Islet of Langerhans (tissue), 1 donor: ENCODE data around the gene LUM.

Experiments
- FAIRE-seq: peaks from one replicate; lab custom pipeline; 2011; peaks lifted over from hg19 to GRCh38; lab: Jason Lieb, UNC

The LUM gene

GRCh38 chr12:91074154-91074709 lies 37.1 kb downstream of the LUM start:
- FAIRE-seq, result no peak

GRCh38 chr12:91073426-91073825 lies 37.9 kb downstream of the LUM start:
- no peak for FAIRE-seq

- FAIRE-seq, result no peak
These were observed 38.4 kb downstream of the LUM start for GRCh38 chr12:91072931-91073330.

- FAIRE-seq, result no peak
These were observed 40.4 kb downstream of the LUM start for GRCh38 chr12:91070936-91071335.

- no peak for FAIRE-seq
These were observed 45.9 kb downstream of the LUM start for GRCh38 chr12:91065396-91065795.

GRCh38 chr12:91064640-91065039 lies 46.7 kb downstream of the LUM start:
- no peak for FAIRE-seq

- no peak for FAIRE-seq
These were observed 50.2 kb downstream of the LUM start for GRCh38 chr12:91061091-91061490.

- FAIRE-seq, result no peak
These were observed 52.1 kb downstream of the LUM start for GRCh38 chr12:91059211-91059610.

- FAIRE-seq, result no peak
These were observed 52.5 kb downstream of the LUM start for GRCh38 chr12:91058786-91059185.

- no peak for FAIRE-seq
These were observed 53.7 kb downstream of the LUM start, which contains the start of gene KERA for GRCh38 chr12:91057368-91058165. Gene KERA, minus strand, starts transcription at chr12:91058024. Its CDS starts 1,743 bp downstream, at chr12:91056281.

GRCh38 chr12:91056488-91056887 lies 54.8 kb downstream of the LUM start:
- FAIRE-seq, result no peak

GRCh38 chr12:91055976-91056375 lies 55.3 kb downstream of the LUM start:
- FAIRE-seq, result no peak

- no peak for FAIRE-seq
These were observed 57.2 kb downstream of the LUM start for GRCh38 chr12:91053951-91054715.
